Measurements from ENCODE around the gene SIT1.

DNA sequence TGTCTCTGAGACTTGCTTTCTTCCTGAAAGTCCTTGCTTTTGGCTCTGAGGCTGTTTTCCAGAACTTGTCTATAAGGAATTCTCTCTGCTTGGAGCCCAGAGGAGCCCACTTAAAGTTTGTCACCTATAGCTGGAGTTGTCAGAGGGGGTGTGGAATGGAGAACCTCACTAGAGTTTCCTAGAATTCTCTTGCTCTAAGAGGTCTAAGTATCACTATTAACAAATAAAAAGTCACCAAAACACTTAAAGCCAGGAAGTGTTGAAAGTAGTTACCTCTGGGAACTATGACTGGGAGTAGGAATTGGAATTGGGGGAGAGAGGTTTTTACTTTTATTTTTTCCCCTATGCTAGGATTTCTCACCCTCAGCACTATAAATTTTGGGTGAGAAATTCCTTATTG lies 15.0 kb downstream of the SIT1 start:
- TF ChIP-seq, protein P1, sequence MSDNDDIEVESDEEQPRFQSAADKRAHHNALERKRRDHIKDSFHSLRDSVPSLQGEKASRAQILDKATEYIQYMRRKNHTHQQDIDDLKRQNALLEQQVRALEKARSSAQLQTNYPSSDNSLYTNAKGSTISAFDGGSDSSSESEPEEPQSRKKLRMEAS (IDR thresholded peaks at IDR 0.05; ENCODE audit: low read depth, low read length) = no peak
- TF ChIP-seq, protein P2, sequence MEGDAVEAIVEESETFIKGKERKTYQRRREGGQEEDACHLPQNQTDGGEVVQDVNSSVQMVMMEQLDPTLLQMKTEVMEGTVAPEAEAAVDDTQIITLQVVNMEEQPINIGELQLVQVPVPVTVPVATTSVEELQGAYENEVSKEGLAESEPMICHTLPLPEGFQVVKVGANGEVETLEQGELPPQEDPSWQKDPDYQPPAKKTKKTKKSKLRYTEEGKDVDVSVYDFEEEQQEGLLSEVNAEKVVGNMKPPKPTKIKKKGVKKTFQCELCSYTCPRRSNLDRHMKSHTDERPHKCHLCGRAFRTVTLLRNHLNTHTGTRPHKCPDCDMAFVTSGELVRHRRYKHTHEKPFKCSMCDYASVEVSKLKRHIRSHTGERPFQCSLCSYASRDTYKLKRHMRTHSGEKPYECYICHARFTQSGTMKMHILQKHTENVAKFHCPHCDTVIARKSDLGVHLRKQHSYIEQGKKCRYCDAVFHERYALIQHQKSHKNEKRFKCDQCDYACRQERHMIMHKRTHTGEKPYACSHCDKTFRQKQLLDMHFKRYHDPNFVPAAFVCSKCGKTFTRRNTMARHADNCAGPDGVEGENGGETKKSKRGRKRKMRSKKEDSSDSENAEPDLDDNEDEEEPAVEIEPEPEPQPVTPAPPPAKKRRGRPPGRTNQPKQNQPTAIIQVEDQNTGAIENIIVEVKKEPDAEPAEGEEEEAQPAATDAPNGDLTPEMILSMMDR (IDR thresholded peaks at IDR 0.05; ENCODE audit: low read depth, low read length) = no peak

Measured in NB4 (cell line).